Peyer's patch (tissue), 4 donors: ENCODE data around the gene MRPS23.

Source experiments
- CTCF ChIP-seq, 6 experiments: fragments of 450-650 bp in 4 of 6; fragments of 200-600 bp in 2 of 6; sonication (generic) in 1 of 6; IDR thresholded peaks; one replicate each; pipeline ENCODE4 v1.5.1; 2017 to 2019; ENCODE audit warnings: antibody characterized with exemption in 6 of 6, mild to moderate bottlenecking in 3 of 6, moderate library complexity in 1 of 6
- POLR2A ChIP-seq, 2 donors: fragments of 450-650 bp; IDR thresholded peaks; one replicate each; pipeline ENCODE4 v1.5.1; 2017; ENCODE audit warnings: antibody characterized with exemption in 2 of 2, mild to moderate bottlenecking in 2 of 2, moderate library complexity in 2 of 2

- TF ChIP-seq POLR2A (IDR thresholded peaks at IDR 0.05): no peak
- TF ChIP-seq CTCF (IDR thresholded peaks at IDR 0.05): no peak
These were observed 36.2 kb upstream of the MRPS23 start for GRCh38 chr17:57886020-57886419.
